GM13976 (cell line): ENCODE data around the gene NREP.

ENCODE experiments used
- DNase-seq: peaks from one replicate; pipeline ENCODE4 v3.0.0; 2012; ENCODE audit warnings: low spot score
- CTCF ChIP-seq: IDR thresholded peaks from 2 replicates; pipeline ENCODE4 v1.5.1; 2012; ENCODE audit warnings: borderline replicate concordance, mild to moderate bottlenecking; ENCODE audit not compliant: insufficient read depth; ENCODE audit errors: extremely low read depth, missing control alignments, control extremely low read depth
- in situ Hi-C: fragments of 300-500 bp; cut with MboI; formaldehyde crosslinking; loops from one replicate; pipeline ENCODE4 v1.12.0; 2022; ENCODE audit warnings: low sequenced_read_pairs, mixed read lengths, inconsistent platforms; ENCODE audit not compliant: unreplicated experiment

The NREP gene

GRCh38 chr5:111697881-111698757, 58.9 kb downstream of the NREP start:
- in situ Hi-C loops, result no loop called here
- TF ChIP-seq CTCF, result no peak
- no peak for DNase-seq

- no peak for DNase-seq
- TF ChIP-seq CTCF, result no peak
- in situ Hi-C loops, result no loop called here
Measured at GRCh38 chr5:111697215-111697614, 59.8 kb downstream of the NREP start.

GRCh38 chr5:111695991-111696390, 61.0 kb downstream of the NREP start:
- TF ChIP-seq CTCF, result no peak
- in situ Hi-C loops, result no loop called here
- no peak for DNase-seq

- TF ChIP-seq CTCF, result no peak
- DNase-seq, result no peak
- in situ Hi-C loops, result no loop called here
Measured at GRCh38 chr5:111694133-111694532, 62.9 kb downstream of the NREP start.

GRCh38 chr5:111691914-111692313, 65.1 kb downstream of the NREP start:
- TF ChIP-seq CTCF, result no peak
- in situ Hi-C loops, result no loop called here
- no peak for DNase-seq

GRCh38 chr5:111691508-111691907, 65.5 kb downstream of the NREP start:
- in situ Hi-C loops, result no loop called here
- no peak for DNase-seq
- no peak for TF ChIP-seq CTCF
